ENCODE data around the gene CAAP1. TPM values are rescaled to one million over a fixed set of nuclear protein-coding genes. Genes with fewer than 3 reads are reported as not detected.
"Not testable (repeated sequence)": the region's sequence is repeated elsewhere in the genome, so short reads cannot be mapped to it uniquely, and the experiment has no call there.

Gene CAAP1
- polyA plus RNA-seq (2014; cell fraction: cytosol; rRNA removed): 6.0 and 8.4 TPM in 2 replicates
- 5.1 and 8.4 TPM in 2 replicates for polyA plus RNA-seq (2014; cell fraction: nucleus; rRNA removed)

GRCh38 chr9:26892251-26893029 lies at the start of gene CAAP1:
CAAP1 (minus strand) TSS chr9:26892802; CDS start chr9:26892715, 87 bp downstream.
- DNase-seq (ENCODE audit: low spot score): peak; percentile 74

- DNase-seq (ENCODE audit: low spot score): no peak
These were observed 48.2 kb upstream of the CAAP1 start for GRCh38 chr9:26940779-26941178.

- no peak for DNase-seq (ENCODE audit: low spot score)
These were observed 47.5 kb upstream of the CAAP1 start for GRCh38 chr9:26939955-26940711.

- no peak for DNase-seq (ENCODE audit: low spot score)
These were observed 45.3 kb upstream of the CAAP1 start for GRCh38 chr9:26937816-26938371.

GRCh38 chr9:26935847-26936246 lies 43.2 kb upstream of the CAAP1 start:
- DNase-seq (ENCODE audit: low spot score): no peak

GRCh38 chr9:26928902-26929495 lies 36.4 kb upstream of the CAAP1 start:
- DNase-seq (ENCODE audit: low spot score): no peak

- no peak for DNase-seq (ENCODE audit: low spot score)
These were observed 33.0 kb upstream of the CAAP1 start for GRCh38 chr9:26925609-26926008.

- no peak for DNase-seq (ENCODE audit: low spot score)
These were observed 27.1 kb upstream of the CAAP1 start for GRCh38 chr9:26919698-26920097.

- DNase-seq (ENCODE audit: low spot score): no peak
These were observed 20.6 kb upstream of the CAAP1 start for GRCh38 chr9:26913138-26913668.

GRCh38 chr9:26904671-26905070 lies 12.1 kb upstream of the CAAP1 start:
- DNase-seq (ENCODE audit: low spot score): no peak

- DNase-seq (ENCODE audit: low spot score): no peak
These were observed 11.5 kb upstream of the CAAP1 start for GRCh38 chr9:26904070-26904469.

- no peak for DNase-seq (ENCODE audit: low spot score)
These were observed 551 bp upstream of the CAAP1 start for GRCh38 chr9:26893030-26893676.

- no peak for DNase-seq (ENCODE audit: low spot score)
These were observed 876 bp downstream of the CAAP1 start for GRCh38 chr9:26891726-26892125.

- DNase-seq (ENCODE audit: low spot score): no peak
These were observed 4.3 kb downstream of the CAAP1 start for GRCh38 chr9:26888271-26888670.

GRCh38 chr9:26882154-26882553 lies 10.4 kb downstream of the CAAP1 start:
- DNase-seq (ENCODE audit: low spot score): no peak

- DNase-seq (ENCODE audit: low spot score): no peak
These were observed 12.3 kb downstream of the CAAP1 start for GRCh38 chr9:26880262-26880661.

- not testable (repeated sequence) for DNase-seq (ENCODE audit: low spot score)
These were observed 17.4 kb downstream of the CAAP1 start for GRCh38 chr9:26875155-26875554.

GRCh38 chr9:26870292-26870691 lies 22.3 kb downstream of the CAAP1 start:
- no peak for DNase-seq (ENCODE audit: low spot score)

- no peak for DNase-seq (ENCODE audit: low spot score)
These were observed 29.5 kb downstream of the CAAP1 start for GRCh38 chr9:26863074-26863473.

- peak; percentile 22 for DNase-seq (ENCODE audit: low spot score)
These were observed 36.1 kb downstream of the CAAP1 start for GRCh38 chr9:26856413-26857032.

- no peak for DNase-seq (ENCODE audit: low spot score)
These were observed 41.6 kb downstream of the CAAP1 start for GRCh38 chr9:26850995-26851394.
